COR-L47 (cell line): ENCODE results near the gene SUPT6H.

Experiments
- DNase-seq: peaks from one replicate; lab custom pipeline; 2025; lab: John Stamatoyannopoulos, UW

The SUPT6H gene

GRCh38 chr17:28702026-28702751, 40.2 kb downstream of the SUPT6H start:
- DNase-seq: peak; percentile 75

- no peak for DNase-seq
Observed at GRCh38 chr17:28702752-28703150, 40.7 kb downstream of the SUPT6H start.

DNA sequence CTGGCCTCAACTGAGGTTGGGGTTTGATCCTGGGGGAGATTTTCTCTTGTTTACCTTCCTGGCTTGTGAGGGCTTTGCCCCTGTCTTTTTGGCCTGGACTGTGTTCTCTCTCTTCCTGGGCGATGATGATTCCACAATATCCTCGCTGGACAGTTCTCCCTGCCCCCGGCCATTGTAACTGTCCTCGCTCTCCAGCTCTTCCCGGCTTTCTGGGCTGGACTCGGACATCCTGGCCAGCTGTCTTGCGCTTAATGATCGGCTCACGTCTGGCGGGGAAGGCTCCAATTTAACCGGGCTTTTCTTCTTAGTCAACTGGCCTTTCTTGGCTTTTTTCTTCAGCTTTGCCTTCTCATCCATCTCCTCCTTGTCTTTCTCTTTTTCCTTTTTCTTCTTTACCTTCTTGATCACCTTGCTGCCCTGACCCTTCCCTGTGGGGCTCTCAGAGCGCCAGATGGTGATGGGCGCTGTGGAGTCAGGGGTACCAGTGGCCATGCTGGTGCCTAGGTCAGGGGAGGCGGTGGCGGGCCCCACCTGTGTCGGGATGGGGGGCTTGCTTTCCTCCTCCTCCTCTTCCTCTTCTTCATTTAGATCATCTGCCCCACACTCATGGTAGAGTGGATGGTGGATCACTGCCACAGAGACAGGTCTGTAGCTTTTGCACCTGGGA, 41.7 kb downstream of the SUPT6H start:
- DNase-seq: no peak

DNA sequence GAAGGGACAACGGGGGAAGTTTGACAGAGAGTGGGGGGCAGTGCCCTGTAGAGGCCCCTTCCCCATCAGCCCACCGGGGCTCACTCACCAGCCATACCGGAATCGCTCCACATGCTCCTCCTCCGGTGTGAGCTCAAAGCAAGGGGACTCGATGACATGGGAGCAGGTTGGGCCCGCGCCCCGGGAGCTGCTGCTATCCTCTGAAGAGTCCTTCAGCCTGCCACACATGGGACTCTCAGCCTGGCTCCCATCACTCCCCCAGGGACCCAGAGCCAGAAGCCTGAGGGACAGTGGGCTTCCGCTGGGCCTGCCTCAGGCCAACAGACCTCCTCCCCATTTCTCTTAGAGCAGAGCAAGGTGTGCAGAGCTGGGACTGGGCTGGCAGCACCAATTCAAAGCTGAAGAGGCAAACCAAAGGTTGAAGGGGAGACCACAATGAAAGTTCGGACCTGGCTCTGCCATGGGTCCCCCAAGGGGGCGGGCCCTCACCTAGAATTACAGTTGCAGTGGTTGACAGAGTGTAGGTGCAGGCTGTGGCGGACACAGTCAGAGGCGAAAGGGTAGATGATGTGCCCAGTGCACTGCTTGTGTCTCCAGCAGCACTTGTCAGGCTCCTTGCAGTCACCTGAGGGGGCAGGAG, 42.3 kb downstream of the SUPT6H start:
- DNase-seq: no peak

GRCh38 chr17:28705074-28705659, 43.2 kb downstream of the SUPT6H start:
- DNase-seq: peak; percentile 18

DNA sequence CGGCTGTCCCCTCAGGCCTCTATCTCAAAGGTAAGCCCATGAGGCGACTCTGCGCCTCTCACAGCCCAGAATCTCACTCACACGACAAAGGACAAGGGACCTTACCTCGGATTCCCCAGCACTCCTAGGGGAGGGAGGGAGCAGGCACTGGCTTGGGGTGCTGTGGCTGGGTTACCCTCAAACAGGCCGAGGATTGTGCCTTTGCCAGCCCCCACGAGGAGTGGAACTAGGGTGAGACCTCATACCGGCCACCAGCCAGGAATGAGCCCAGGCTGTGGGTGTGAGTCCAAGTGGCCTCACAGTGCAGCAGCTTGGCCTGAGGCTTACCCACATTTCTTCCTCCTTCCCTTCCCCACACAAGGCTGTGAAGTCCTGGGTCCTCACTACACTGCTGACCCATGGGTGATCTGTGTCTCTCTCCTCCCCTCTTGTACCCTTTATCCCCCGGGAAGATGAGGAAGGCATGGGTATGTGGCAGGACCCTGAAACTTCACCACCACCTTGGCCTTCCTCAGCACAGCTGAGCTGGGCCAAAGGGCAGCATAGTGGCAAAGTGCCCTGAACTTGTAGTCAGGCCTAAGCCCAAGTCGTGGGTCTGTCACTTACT, 43.8 kb downstream of the SUPT6H start:
- no peak for DNase-seq

DNA sequence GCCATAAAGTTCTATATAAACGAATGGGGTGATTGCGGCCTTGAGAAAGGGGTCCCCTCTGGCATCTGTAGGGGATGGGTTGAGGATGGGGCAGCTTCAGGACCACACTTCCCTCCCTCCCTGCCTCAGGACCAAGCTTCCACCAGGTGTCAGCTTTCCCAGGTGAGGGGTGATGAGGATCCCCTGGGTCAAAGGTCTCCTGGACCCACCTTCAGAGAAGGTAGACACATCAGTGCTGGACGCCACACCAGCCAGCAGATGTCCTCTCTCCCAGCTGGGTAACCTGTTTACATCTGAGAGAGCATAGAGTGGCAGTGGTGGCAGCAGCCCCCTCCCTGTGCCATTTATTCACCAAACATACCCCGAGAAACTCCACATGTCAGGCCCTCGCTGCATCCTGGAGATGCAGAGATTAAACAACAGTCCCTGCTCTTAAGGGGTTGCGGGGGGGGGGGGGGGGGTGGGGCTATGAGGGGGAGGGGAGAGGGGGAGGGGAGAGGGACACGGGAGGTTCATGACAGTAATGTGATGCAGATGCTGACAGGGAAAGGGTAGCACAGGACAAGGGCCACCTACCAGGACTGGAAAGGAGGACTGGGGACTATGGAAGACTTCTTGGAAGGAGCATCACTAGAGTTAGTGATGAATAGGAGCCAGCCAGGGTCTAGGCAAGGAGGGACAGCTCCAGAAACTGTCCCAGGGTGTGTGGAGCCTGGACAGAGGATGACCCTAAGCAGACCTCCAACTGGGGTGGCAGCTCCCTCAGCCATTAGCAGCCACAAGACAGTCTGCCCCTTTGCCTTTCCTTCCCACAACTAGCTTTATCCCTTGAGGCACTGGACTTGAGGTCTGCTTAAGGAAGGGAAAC, 44.7 kb downstream of the SUPT6H start:
- DNase-seq: no peak

GRCh38 chr17:28707339-28707720, 45.3 kb downstream of the SUPT6H start:
- no peak for DNase-seq

DNA sequence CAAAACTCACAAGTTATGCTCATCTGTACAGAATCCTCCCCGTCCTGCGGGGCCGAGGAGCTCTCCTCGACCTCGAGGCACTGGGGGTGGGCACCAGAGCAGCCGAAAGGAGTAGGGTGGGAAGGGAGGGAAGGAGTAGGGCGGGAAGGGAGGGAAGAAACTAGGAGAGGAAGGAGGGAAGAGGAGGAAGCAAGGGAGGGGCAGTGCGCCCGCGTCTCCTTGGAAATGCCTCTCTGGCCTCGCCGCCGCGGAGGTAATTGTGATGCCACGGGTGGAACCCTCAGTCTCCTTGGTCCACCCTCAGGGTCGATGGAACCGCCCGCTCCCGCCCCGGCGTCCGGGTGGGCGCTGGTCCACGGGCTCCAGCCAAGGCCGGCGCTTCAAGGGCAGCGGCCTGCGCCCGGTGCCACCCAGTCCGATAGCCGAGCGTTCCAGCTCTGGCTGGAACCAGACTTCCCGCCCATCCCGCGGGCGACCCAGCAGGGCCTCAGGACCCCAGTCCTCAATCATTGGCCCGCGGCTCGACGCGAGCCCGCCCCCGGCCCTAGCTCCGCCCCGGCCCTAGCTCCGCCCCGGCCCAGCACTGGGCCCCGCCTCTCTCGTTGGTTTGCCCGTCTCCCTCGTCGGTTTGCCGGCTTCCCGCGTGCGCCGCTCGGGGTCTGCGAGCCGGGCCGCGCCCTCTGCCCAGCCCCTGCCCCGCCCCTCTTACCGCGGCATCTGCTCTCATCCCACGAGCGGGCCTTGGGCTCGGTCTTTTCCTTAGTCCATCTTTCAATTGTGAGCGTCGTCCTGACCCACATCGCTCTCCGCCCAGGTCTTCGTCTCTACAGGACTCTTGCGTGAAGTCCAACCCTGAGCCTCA, 49.1 kb downstream of the SUPT6H start:
- DNase-seq: peak; percentile 84

GRCh38 chr17:28711723-28712031, 49.7 kb downstream of the SUPT6H start, which contains the start of gene PROCA1:
Gene PROCA1 (minus strand): TSS chr17:28711888. CDS start chr17:28711660, 228 bp downstream.
- no peak for DNase-seq

GRCh38 chr17:28712032-28712704, 50.2 kb downstream of the SUPT6H start:
- no peak for DNase-seq

DNA sequence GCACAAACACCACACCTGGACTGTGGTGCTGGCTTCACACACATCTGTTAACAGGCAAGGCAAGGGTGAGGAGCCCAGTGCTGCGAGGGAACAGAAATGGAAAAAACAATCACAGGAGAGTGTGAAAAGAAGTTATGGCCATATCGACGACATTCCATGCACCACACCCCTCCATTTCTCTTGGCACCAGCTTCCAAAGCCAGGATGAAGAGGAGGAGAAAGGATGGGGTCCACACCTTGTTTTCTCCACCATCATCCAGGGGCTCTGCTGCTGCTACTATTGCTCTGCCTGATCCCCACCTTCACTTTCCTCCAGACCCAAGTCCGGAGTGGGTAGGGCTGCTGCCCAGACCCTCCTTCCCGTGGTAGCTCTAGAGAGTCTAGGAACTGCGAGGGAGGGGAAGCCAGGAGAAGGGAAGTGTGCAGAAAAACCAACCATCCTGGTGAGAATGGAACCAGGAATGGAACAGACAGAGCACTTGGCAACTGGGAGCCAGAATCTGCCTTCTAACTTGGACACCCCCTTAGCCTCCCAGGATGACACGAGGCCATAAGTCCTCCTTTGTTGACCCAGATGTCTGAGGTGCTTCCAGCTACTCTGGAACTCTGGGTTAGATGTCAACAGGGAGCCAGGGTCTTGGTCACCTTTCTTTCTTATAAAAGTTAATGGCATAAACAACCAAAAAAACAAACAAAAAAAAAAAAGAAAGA, 50.9 kb downstream of the SUPT6H start:
- no peak for DNase-seq

DNA sequence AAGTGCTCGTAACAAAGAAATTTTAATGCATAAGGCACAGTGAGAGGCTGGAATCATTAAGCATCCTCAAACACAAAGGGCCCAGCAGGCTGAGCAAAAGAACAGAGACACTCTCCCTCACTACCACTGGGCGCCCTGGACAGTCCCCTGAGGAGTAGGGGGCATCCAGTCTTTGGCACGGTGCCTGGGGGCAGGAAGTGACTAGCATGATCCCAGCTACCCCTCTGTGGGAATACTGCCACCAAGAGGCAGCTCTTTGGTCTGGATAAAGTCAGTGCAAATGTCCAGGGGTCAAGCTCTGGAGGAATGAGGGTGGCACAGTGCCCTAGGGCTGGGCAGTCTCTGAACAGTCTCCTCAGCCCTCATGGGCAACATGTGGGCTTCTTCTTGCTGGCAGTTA, 52.3 kb downstream of the SUPT6H start:
- no peak for DNase-seq

- no peak for DNase-seq
Observed at GRCh38 chr17:28715217-28715616, 53.2 kb downstream of the SUPT6H start.

DNA sequence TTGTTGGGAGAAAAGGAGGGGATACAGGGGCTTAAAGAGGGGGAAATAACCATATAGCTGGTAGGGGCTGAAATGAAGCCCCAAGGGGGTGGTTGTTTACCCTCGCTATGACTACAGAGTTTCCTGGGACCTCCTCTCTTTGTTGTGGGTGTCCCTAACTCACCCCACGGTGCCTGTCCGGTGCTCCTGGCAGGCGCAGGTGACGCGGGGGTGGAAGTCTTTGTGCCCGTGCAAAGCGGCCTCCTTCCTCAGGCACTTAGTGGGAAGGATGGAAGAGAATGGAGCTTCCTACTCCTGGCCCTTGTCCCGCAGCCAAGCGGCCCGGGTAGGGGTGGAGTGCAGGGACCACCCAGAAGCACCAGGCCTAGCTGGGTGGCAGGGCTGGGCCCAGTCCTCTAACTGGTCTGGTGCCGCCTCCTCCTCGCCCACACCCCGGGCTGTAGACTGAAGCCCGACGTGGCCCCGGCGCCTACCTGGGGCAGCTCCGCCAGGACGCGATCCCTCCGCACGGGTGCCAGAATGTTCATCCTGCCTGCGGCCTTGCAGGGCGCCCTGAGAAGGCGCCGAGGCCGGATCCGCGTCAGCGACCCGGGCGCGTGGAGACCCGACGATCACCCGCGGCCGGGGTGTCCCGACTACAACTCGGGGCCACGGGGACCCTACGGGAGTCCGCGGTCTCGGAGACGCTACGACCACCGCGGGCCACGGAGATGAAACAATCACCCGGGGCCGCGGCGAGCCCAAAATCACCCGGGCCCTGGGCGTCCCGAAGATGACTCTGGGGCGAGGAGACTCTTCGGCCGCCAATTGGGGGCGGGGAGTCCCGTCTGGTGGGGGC, 55.0 kb downstream of the SUPT6H start:
- no peak for DNase-seq

GRCh38 chr17:28717578-28718332, 55.8 kb downstream of the SUPT6H start, which contains the start of gene RAB34:
Gene RAB34 (minus strand): TSS chr17:28717868. CDS start chr17:28717266, 602 bp downstream.
- no peak for DNase-seq

DNA sequence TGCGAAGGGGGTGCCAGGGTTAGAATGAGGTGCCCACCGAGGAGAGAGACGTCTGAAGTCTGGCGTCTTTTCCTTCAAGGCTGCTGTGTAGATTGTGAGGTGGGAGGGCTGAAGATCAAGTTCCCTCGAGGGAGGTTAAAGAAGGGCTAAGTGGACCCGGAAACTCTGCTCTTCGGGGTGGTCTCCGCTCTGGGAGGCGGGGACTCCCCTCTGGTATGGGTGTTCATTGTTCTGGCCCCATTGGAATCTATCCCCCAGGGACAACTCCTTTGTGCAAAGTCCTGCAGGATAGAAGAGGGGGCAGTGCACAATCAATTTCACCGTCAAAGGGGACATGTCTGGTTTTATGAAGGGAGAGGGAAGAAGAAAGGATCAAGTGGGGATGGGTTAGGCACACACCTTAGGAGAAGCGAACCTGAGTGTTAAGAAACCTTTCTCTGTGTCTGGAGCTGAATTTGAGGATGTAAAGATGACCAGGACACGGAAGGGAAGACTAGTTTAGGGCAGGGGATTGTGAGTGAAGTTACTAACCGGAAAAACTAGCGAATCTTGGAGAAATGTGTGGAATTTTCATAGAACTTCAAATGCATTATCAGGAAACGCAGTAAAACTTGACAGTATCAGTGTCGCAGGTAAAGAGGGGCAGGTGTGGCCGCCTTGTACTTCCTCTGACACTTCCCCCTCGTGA, 56.5 kb downstream of the SUPT6H start:
- no peak for DNase-seq
